GM12891 (cell line): ENCODE measurements around the gene CD33.

ENCODE experiments used
- POLR2A ChIP-seq: IDR thresholded peaks from 2 replicates; pipeline ENCODE4 v1.6.1; 2011; ENCODE audit warnings: low read depth, low read length, control low read depth
- POLR2AphosphoS5 ChIP-seq: IDR thresholded peaks from 2 replicates; pipeline ENCODE4 v1.6.1; 2011; ENCODE audit warnings: low read depth, low read length, control low read depth
- POU2F2 ChIP-seq: IDR thresholded peaks from 2 replicates; pipeline ENCODE4 v1.6.1; 2011; ENCODE audit warnings: low read depth, mild to moderate bottlenecking, control low read depth, low read length, moderate library complexity
- TAF1 ChIP-seq: IDR thresholded peaks from 2 replicates; pipeline ENCODE4 v1.6.1; 2011; ENCODE audit warnings: low read depth, low read length, control low read depth

DNA sequence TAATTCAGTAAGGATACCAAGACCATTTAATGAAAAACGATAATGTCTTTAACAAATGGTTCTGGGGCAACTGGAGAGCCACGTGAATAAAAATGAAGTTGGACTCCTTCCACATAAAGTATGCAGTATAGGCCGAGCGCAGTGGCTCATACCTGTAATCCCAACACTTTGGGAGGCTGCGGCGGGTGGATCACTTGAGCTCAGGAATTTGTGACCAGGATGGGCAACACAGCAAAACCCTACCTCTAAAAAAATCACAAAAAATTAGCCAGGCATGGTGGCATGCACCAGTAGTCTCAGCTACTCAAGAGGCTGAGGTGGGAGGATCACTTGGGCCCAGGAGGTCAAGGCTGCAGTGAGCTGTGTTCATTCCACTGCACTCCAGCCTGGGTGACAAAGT, 20.6 kb upstream of the CD33 start:
- no peak for TF ChIP-seq TAF1
- no peak for TF ChIP-seq POU2F2
- TF ChIP-seq POLR2A, result no peak
- no peak for TF ChIP-seq POLR2AphosphoS5
